Measurements from ENCODE around the gene FOXP1.
A peak's percentile ranks its signal among the peaks of the same experiment; 100 is the strongest.
"Not testable (repeated sequence)": the region's sequence is repeated elsewhere in the genome, so short reads cannot be mapped to it uniquely, and the experiment has no call there.

The FOXP1 gene

DNA sequence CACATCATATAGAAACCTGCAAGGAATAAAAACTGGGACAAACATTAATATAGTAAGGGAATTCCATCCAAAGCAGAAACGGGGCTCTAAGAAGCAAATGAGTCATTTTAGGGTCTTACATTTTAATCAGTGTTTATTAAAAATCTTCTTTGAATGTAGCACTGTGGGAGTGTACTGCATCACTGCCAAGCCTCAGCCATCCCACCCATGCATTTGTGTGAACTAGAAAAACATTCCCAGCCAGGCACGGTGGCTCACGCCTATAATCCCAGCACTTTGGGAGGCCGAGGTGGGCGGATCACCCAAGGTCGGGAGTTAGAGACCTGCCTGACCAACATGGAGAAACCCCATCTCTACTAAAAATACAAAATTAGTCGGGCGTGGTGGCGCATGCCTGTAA lies 57.1 kb downstream of the FOXP1 start:
- not testable (repeated sequence) for DNase-seq

GRCh38 chr3:71525391-71525790 lies 58.1 kb downstream of the FOXP1 start:
- DNase-seq = no peak

DNA sequence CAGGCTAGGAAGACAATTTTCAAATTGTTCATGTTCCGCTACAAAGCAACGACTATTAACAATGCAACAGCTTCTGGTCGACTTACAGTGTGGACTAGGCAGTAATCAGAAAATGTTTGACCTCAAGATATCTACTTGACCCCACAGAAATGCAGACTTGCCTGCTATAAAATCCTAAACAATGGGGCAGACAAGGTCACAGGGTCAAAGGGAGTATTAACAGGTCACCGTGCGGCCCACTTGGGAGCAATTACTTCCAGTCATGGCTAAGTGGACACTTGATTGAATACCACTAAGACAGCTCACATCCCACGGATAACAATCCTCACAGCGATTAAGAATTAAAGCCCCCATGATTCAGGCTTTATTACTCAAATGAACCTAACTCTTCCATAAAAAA lies 58.9 kb downstream of the FOXP1 start:
- DNase-seq = no peak

- no peak for DNase-seq
Measured at GRCh38 chr3:71523628-71524027, 59.9 kb downstream of the FOXP1 start.

DNA sequence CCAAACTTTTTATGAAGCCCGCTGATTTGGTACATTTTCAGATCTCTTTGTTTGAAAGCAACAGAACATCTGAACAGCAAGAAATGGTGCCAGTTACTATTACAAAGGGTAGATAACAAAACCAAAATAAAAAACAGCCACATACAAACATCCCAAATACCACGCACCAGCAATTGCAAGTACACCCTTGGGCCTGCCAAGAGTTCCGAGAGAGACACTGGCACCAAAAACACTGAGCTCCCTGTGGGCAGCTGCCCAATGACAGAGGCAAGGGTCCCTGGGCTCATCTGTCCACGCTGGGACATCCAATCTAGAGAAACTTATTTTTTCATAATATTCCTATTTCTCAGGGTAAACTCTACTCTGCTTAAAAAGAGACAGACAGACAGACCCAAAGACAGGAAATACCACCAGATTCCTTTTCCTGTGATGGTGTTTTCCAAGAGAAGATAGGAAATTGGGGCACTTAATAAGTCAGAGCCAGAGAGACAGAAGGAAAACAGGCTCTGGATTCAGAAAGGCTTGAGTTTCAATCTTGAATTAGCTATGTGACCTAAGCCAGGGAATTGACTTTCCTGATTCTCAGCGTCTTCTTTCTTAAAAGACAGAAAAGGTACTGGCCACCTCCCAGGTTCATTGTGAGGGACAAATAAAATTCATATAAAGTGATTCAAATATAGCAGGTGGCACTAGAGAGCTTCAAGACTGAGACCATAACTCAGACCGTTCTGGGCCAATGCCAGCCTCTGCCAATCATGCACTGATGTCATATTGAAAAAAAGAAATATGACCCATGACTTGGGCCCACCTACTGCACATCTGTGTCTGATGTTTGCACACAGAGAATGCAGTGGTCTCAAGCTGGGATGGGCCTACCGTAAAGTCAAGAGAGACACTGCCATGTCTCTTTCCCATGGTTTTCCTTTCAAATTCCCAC lies 61.3 kb downstream of the FOXP1 start:
- peak; percentile 12 for DNase-seq

- no peak for DNase-seq
Measured at GRCh38 chr3:71521021-71521352, 62.5 kb downstream of the FOXP1 start.

- DNase-seq = no peak
Measured at GRCh38 chr3:71520161-71521020, 63.1 kb downstream of the FOXP1 start.

DNA sequence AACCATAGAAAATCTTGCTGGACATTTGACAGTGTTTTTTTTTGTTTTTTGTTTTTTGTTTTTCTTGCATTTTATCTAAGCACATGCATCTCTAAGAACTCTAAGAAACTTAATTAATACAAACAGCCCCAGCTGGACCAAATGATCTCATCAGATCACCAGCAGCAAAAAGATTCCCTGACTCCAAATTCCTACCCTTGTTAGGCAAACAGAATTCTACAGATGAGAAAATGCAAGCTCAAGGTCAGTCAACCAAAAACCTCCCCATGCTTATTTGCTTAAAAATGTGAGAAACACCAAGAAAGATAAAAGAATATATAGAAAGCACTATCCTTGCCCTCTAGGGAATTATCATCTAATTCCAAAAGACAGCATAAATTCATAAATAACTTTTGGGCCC lies 65.4 kb downstream of the FOXP1 start:
- no peak for DNase-seq

DNA sequence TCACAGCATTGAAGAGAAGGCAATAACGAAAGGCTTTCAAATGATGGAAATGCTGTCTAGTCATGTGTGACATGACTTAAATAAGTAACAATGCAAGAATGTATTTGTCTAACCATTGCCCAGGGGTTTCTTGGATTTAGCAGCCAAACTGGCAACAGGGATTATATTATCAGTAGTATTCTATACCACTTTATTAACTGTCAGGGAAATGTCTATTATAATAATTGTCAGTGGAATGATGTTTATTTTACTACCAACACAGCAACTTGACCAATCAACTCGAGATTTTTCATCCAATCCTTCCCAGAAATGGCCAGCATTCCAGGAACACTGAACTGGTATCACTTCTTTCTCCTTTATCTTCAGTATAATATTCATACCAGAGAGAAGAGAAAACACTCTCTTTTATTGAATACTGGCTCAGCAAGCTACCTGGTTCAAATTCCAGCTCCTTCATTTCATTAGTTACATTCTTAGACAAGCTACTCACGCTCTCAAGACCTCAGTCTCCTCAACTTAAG lies 66.2 kb downstream of the FOXP1 start:
- DNase-seq = no peak

GRCh38 chr3:71515636-71516365 lies 67.7 kb downstream of the FOXP1 start:
- DNase-seq = peak; percentile 37

- DNase-seq = no peak
Measured at GRCh38 chr3:71514621-71515020, 68.9 kb downstream of the FOXP1 start.

DNA sequence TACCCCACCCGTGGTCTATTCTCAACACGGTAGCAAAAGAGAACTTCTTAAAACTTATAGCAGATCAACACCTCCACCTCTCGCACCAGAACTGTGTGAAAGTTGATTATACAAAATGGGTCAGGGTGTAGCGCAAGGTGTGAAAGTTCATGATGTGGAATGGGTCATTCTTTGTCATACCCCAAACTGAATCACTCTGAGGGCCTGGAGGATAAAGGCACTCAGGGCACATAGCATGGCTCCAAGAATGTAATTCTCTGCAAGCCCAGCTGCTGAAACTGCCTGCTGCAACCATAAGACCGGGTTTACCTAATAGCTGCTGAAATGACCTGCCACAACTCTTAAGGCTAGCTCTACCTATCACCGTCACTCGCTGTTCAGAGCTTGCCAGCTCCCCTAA lies 70.0 kb downstream of the FOXP1 start:
- DNase-seq = no peak

- no peak for DNase-seq
Measured at GRCh38 chr3:71513081-71513480, 70.4 kb downstream of the FOXP1 start.

DNA sequence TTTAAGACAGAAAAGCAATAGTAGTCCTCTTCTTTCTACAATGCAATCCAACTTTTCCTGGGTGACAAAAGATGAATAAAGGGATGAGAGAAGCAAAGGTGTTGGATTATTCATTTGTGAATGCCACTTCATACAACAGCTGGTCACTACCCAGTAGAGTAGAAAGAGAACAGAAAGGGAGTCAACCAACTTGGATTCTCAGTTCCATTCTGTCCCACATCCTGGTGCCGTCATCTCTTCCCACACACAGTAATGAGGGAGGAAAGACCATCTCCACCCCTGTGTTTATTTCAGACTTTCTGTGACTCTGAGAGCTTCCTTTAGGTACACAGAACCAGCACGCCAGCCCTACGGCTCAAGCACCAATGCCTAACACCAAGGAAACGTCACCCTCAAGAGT lies 71.0 kb downstream of the FOXP1 start:
- DNase-seq = no peak

DNA sequence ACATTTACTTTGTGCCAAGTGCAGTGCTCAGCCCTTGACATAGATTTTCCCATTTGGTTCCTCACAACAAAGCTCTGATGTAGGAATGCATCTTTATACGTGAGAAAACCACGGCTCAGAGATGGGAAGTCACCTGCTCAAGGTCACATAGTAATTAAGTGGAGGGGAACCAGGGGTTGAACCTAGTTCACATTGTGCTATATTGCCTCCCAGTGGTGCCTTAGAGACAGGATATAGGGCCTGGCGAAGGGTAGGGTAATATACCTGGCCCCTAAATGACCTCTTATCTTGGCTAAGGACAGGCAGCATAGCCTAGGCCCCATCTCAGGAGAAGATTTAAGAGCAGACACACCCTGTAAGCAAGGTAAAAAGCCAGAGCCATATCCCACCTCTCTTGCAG lies 71.5 kb downstream of the FOXP1 start:
- DNase-seq = peak; percentile 45

DNA sequence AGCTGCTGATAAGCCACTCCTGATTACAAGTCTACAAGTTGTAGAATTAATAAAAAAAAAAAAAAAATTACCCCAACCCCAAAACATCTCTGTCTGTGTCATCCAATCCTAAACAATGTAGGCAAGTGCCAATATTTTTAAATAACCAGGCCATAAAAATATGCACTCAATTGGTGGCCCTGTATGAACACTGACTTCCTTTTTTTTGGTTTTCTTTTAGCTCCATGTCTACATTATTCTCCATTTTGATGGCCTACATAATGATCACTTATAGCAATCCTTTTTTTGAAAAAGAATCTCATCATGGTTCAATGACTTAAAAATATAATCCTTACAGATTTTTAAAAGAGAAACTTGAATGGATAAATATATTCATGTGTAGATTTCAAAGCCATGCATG lies 72.1 kb downstream of the FOXP1 start:
- no peak for DNase-seq

DNA sequence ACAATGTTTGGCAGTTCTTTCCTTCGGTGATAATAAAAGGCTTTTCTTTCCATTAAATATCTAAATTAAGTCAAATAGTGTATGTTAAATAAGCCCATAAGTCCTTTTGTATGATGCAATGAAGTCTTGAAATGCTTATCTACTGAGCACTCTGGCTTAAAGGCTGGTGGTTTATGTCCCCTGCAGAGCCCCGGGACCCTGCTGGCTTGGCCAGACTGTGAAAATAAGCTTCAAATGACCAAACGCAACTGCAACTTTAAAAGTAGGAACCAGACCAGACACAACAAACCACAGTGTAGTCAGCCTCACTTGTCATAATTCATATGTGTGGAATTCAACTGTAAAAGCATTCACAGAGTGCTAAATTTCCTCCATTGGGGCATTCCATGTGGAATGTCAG lies 72.5 kb downstream of the FOXP1 start:
- DNase-seq = no peak

DNA sequence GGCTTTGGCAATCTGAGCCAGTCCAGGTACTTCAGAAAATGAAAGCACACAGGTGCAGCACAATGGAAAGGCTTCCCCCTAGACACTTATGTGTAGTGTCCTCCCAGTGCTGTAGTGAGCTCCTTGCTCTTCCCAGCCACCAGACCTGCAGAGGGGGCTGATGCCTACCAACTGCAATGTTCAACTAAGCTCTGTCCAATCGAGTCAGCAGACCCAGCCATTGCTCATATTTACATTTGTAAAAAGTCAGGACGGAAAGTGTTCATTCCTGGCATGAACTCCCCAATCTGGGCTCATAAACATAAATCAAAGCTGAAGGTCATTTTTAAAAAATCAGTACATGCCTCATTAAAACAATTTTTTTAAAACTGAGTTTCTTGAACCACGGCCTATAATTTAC lies 73.0 kb downstream of the FOXP1 start:
- DNase-seq = no peak

- DNase-seq = no peak
Measured at GRCh38 chr3:71509066-71509465, 74.5 kb downstream of the FOXP1 start.

DNA sequence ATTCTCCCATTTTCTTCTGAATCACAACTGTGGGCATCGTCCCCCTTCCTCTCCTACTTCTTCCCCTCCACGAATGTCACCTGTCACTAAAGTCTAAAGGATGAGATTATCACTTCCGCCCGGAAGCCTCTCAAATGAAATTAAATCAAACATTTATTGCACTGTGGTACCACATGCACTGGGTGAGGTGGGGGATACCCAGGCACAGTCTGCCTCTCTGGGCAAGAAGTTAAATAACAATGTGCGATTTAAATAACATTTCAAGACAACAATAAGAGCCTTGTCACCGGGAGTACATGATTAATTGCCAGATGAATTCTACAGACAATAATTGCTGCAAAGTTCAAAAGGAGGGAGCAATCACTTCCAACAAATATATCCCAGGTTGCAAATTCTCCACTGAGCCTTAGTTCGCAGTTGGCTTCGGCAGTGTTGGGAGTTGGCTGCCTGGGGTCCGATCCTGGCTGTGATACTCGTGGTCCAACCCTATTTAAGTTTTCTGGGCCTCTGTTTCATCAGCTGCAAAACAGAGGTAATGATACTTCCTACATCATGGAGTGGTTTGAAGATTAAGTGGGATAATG lies 77.7 kb downstream of the FOXP1 start:
- no peak for DNase-seq

GRCh38 chr3:71504250-71505036 lies 79.1 kb downstream of the FOXP1 start:
- no peak for DNase-seq
